ENCODE measurements around the gene SPRYD3.
A peak's percentile ranks its signal among the peaks of the same experiment; 100 is the strongest.

Gene SPRYD3

GRCh38 chr12:53101931-53102781 lies 23.0 kb upstream of the SPRYD3 start:
- Histone ChIP-seq H3K9me3 (ENCODE audit: severe bottlenecking) (no peaks in the 10 kb centered on the region), H3K4me3 (ENCODE audit: severe bottlenecking) (no peak overlapping the region), H3K27ac (ENCODE audit: poor library complexity, severe bottlenecking) (no peak overlapping the region), H3K4me1 (ENCODE audit: insufficient read depth, poor library complexity, severe bottlenecking) (peaks cover 11% of the 10 kb centered on the region), H3K36me3 (ENCODE audit: low read depth) (peaks cover 16% of the 10 kb centered on the region), H3K27me3 (ENCODE audit: insufficient read depth, poor library complexity, severe bottlenecking) (no peaks in the 10 kb centered on the region)
- ATAC-seq (ENCODE audit: low read depth) (no peak), DNase-seq (ENCODE audit: low spot score) (no peak)
- no peak for TF ChIP-seq CTCF (IDR thresholded peaks at IDR 0.05; ENCODE audit: poor library complexity, severe bottlenecking)

GRCh38 chr12:53101266-53101665 lies 22.1 kb upstream of the SPRYD3 start:
- ATAC-seq (ENCODE audit: low read depth) (no peak), DNase-seq (ENCODE audit: low spot score) (no peak)
- Histone ChIP-seq H3K9me3 (ENCODE audit: severe bottlenecking) (no peaks in the 10 kb centered on the region), H3K27me3 (ENCODE audit: insufficient read depth, poor library complexity, severe bottlenecking) (no peaks in the 10 kb centered on the region), H3K4me1 (ENCODE audit: insufficient read depth, poor library complexity, severe bottlenecking) (peaks cover 18% of the 10 kb centered on the region), H3K27ac (ENCODE audit: poor library complexity, severe bottlenecking) (no peak overlapping the region), H3K36me3 (ENCODE audit: low read depth) (peaks cover 16% of the 10 kb centered on the region), H3K4me3 (ENCODE audit: severe bottlenecking) (no peak overlapping the region)
- TF ChIP-seq CTCF (IDR thresholded peaks at IDR 0.05; ENCODE audit: poor library complexity, severe bottlenecking) = no peak

GRCh38 chr12:53100466-53101151 lies 21.4 kb upstream of the SPRYD3 start:
- Histone ChIP-seq H3K4me3 (ENCODE audit: severe bottlenecking) (no peak overlapping the region), H3K9me3 (ENCODE audit: severe bottlenecking) (no peaks in the 10 kb centered on the region), H3K27ac (ENCODE audit: poor library complexity, severe bottlenecking) (no peak overlapping the region), H3K36me3 (ENCODE audit: low read depth) (peaks cover 16% of the 10 kb centered on the region), H3K27me3 (ENCODE audit: insufficient read depth, poor library complexity, severe bottlenecking) (no peaks in the 10 kb centered on the region), H3K4me1 (ENCODE audit: insufficient read depth, poor library complexity, severe bottlenecking) (peaks cover 20% of the 10 kb centered on the region)
- ATAC-seq (ENCODE audit: low read depth) (no peak), DNase-seq (ENCODE audit: low spot score) (no peak)
- TF ChIP-seq CTCF (IDR thresholded peaks at IDR 0.05; ENCODE audit: poor library complexity, severe bottlenecking) = no peak

- Histone ChIP-seq H3K27ac (ENCODE audit: poor library complexity, severe bottlenecking) (peak overlapping the region; percentile 93), H3K27me3 (ENCODE audit: insufficient read depth, poor library complexity, severe bottlenecking) (no peaks in the 10 kb centered on the region), H3K9me3 (ENCODE audit: severe bottlenecking) (no peaks in the 10 kb centered on the region), H3K36me3 (ENCODE audit: low read depth) (peaks cover 16% of the 10 kb centered on the region), H3K4me1 (ENCODE audit: insufficient read depth, poor library complexity, severe bottlenecking) (peaks cover 20% of the 10 kb centered on the region), H3K4me3 (ENCODE audit: severe bottlenecking) (peak overlapping the region; percentile 44)
- ATAC-seq (ENCODE audit: low read depth) (peak; percentile 63), DNase-seq (ENCODE audit: low spot score) (peak; percentile 91)
- TF ChIP-seq CTCF (IDR thresholded peaks at IDR 0.05; ENCODE audit: poor library complexity, severe bottlenecking) = peak; percentile 94
These were observed 20.1 kb upstream of the SPRYD3 start for GRCh38 chr12:53099071-53099882.
